ENCODE measurements around the gene FA2H. TPM values are rescaled to one million over a fixed set of nuclear protein-coding genes. Genes with fewer than 3 reads are reported as not detected.

FA2H gene
- total and polyA plus RNA-seq, 2 of the 13 experiments (the other 11 are each of a cell fraction or from before 2014, with no cell fraction given): 0.20 TPM; not detected in 1

- TF ChIP-seq ZNF18 (CRISPR knock-in tag; IDR thresholded peaks at IDR 0.05; ENCODE audit: insufficient replicate concordance) (no peak), SOX13 (IDR thresholded peaks at IDR 0.05) (no peak), SOX13 (CRISPR knock-in tag; conservative IDR thresholded peaks at IDR 0.05 in 1 of 2, IDR thresholded peaks at IDR 0.05 in 1 of 2) (peak in 1 of 2 experiments; percentile 68; a peak in 1 of 4 replicates), PHF8 (CRISPR knock-in tag; IDR thresholded peaks at IDR 0.05) (peak; percentile 62), ZNF260 (CRISPR knock-in tag; IDR thresholded peaks at IDR 0.05; ENCODE audit: borderline replicate concordance, low read depth) (peak; percentile 55; the same call in 1 of the 2 replicates), PLRG1 (conservative IDR thresholded peaks at IDR 0.05) (no peak), TCF7 (IDR thresholded peaks at IDR 0.05; ENCODE audit: low read depth) (no peak), ZNF24 (IDR thresholded peaks at IDR 0.05) (no peak), ZNF335 (CRISPR knock-in tag; IDR thresholded peaks at IDR 0.05) (0 out of 2 replicates have a peak, but pooled peaks have one; percentile 55), MNT (IDR thresholded peaks at IDR 0.05) (no peak), CERS6 (CRISPR knock-in tag; IDR thresholded peaks at IDR 0.05) (no peak), RFX5 (IDR thresholded peaks at IDR 0.05; ENCODE audit: low read depth, low read length) (0 out of 2 replicates have a peak, but pooled peaks have one; percentile 14), PRDM10 (CRISPR knock-in tag; IDR thresholded peaks at IDR 0.05; ENCODE audit: low read depth) (peak; percentile 63; the same call in 1 of the 2 replicates), ZNF225 (CRISPR knock-in tag; IDR thresholded peaks at IDR 0.05) (peak; percentile 80), HNRNPK (IDR thresholded peaks at IDR 0.05; ENCODE audit: low read depth, low read length, poor library complexity, severe bottlenecking) (no peak), BRD4 (CRISPR knock-in tag; IDR thresholded peaks at IDR 0.05) (no peak), NR0B2 (CRISPR knock-in tag; IDR thresholded peaks at IDR 0.05) (no peak), BATF2 (CRISPR knock-in tag; IDR thresholded peaks at IDR 0.05) (no peak), NFYB (CRISPR knock-in tag; IDR thresholded peaks at IDR 0.05) (no peak), ZNF263 (CRISPR knock-in tag; IDR thresholded peaks at IDR 0.05) (peak; percentile 41), ZNF256 (CRISPR knock-in tag; conservative IDR thresholded peaks at IDR 0.05) (no peak), SRSF4 (IDR thresholded peaks at IDR 0.05; ENCODE audit: low read depth, low read length, poor library complexity, severe bottlenecking) (no peak)
Observed at GRCh38 chr16:74813109-74813641, 38.6 kb upstream of the FA2H start (continued).
